ENCODE results near the gene ANTXRL. TPM values are rescaled to one million over a fixed set of nuclear protein-coding genes. Genes with fewer than 3 reads are reported as not detected.
"Not testable (repeated sequence)": the region's sequence is repeated elsewhere in the genome, so short reads cannot be mapped to it uniquely, and the experiment has no call there.

Gene ANTXRL
- polyA plus RNA-seq, 4 donors: 0.01 TPM; not detected in 3

DNA sequence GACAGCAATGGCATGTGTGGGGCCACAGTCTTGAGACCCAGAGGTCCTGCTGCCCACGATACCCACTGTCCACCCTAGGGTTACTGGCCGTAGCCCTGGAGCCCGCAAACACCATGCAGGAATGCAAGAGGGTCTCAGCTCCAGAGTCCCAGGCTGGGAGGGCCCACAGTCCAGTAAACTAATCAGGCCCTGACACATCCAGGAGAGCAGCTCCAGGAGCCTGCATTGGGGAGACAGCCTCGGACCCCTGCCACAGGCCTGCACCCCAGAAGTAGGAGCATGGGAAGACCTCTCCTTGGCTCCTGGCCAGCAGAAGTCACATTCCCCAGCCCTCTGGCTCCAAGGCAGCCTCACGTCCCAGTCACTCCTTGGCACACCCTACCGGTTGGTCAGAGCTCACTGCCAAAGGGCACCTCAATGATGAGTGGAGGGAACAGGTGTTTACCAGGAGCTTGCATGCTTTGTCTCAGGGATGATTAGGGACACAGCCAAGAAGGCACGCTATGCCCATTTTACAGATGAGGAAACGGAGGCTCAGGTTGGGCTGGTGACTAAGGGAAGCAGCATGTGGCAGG, 81.0 kb downstream of the ANTXRL start:
- not testable (repeated sequence) for H3K4me3 ChIP-seq (ENCODE audit: low read depth in 1 of 3, low read length in 3 of 3); H3K27me3 ChIP-seq (ENCODE audit: control insufficient read depth in 3 of 3, insufficient read depth in 3 of 3, low read length in 3 of 3); H3K36me3 ChIP-seq (ENCODE audit: control insufficient read depth in 3 of 3, insufficient read depth in 2 of 3, low read depth in 1 of 3, low read length in 3 of 3); H3K4me1 ChIP-seq (ENCODE audit: control insufficient read depth in 3 of 3, insufficient read depth in 2 of 3, low read depth in 1 of 3, low read length in 2 of 3); H3K27ac ChIP-seq (ENCODE audit: low read depth in 1 of 3, low read length in 2 of 3); FAIRE-seq; DNase-seq; H3K9me3 ChIP-seq (ENCODE audit: control insufficient read depth in 2 of 2, insufficient read depth in 1 of 2, low read depth in 1 of 2, low read length in 1 of 2)
- WGBS, 3 donors: 44 to 77% (median 57%) methylated on average over 4 to 6 of the region's 8 CpGs

DNA sequence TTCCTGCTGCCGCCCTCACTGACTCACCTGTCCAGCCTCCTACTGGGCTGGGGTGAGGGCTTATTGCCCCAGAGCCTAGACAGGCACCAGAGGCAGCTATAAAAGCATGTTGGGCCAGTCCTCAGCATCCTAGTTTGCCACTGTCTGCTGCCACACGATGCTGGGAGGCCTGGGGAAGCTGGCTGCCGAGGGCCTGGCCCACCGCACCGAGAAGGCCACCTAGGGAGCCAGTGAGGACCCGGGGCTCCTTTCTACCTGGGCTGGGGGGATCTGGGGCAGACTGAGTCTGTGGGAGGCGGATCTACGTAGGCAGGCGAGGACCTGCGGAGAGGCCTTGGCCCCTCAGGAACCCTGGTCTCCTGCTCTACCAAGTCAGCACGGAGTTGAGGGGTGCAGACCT, 82.2 kb downstream of the ANTXRL start:
- 83 to 91% (median 87%) methylated on average over 6 to 10 of the region's 11 CpGs for WGBS, 3 donors
- H3K4me1 ChIP-seq (ENCODE audit: control insufficient read depth in 3 of 3, insufficient read depth in 2 of 3, low read depth in 1 of 3, low read length in 2 of 3); H3K27me3 ChIP-seq (ENCODE audit: control insufficient read depth in 3 of 3, insufficient read depth in 3 of 3, low read length in 3 of 3); H3K36me3 ChIP-seq (ENCODE audit: control insufficient read depth in 3 of 3, insufficient read depth in 2 of 3, low read depth in 1 of 3, low read length in 3 of 3); FAIRE-seq; H3K4me3 ChIP-seq (ENCODE audit: low read depth in 1 of 3, low read length in 3 of 3); H3K9me3 ChIP-seq (ENCODE audit: control insufficient read depth in 2 of 2, insufficient read depth in 1 of 2, low read depth in 1 of 2, low read length in 1 of 2); DNase-seq; H3K27ac ChIP-seq (ENCODE audit: low read depth in 1 of 3, low read length in 2 of 3): not testable (repeated sequence)

DNA sequence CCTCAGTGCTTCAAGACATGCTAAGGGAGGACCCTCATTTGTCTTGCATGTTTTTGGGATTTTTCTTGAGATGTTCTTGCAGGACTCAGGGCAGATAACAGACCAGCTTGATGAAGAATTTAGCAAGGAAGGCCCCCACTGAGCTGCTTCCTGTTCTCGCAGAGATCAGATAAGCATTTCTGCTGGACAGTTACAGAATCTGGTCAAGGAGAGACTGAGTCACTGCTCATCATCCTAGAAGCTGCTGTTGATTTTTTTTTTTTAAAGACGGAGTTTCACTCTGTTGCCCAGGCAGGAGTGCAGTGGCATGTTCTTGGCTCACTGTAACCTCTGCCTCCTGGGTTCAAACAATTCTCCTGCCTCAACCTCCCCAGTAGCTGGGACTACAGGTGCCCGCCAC, 87.6 kb downstream of the ANTXRL start:
- FAIRE-seq: not testable (repeated sequence)

DNA sequence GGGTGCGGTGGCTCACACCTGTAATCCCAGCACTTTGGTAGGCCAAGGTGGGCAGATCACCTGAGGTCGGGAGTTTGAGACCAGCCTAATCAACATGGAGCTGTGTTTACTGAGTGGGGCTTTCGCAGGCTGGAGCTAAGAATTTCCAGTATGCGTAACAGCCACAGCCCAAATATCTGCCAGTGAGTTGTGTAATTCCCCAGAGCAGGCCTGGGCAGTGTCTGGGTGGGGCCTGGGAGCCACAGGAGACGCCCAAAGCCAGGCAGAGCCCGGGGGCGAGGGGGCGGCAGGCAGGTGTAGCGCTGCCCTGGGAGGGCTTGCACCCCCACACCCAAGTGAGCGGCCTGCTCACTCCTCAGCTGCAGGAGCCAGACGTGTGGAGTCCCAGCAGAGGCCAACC, 88.6 kb downstream of the ANTXRL start, which contains the start of gene ANXA8L1:
ANXA8L1 (plus strand) TSS at position 371 of the 400 bp plus-strand sequence. CDS start 76 bp downstream, outside the sequence.
- not testable (repeated sequence) for H3K27me3 ChIP-seq (ENCODE audit: control insufficient read depth in 3 of 3, insufficient read depth in 3 of 3, low read length in 3 of 3); H3K36me3 ChIP-seq (ENCODE audit: control insufficient read depth in 3 of 3, insufficient read depth in 2 of 3, low read depth in 1 of 3, low read length in 3 of 3); H3K4me1 ChIP-seq (ENCODE audit: control insufficient read depth in 3 of 3, insufficient read depth in 2 of 3, low read depth in 1 of 3, low read length in 2 of 3); FAIRE-seq; H3K9me3 ChIP-seq (ENCODE audit: control insufficient read depth in 2 of 2, insufficient read depth in 1 of 2, low read depth in 1 of 2, low read length in 1 of 2); H3K27ac ChIP-seq (ENCODE audit: low read depth in 1 of 3, low read length in 2 of 3); H3K4me3 ChIP-seq (ENCODE audit: low read depth in 1 of 3, low read length in 3 of 3); DNase-seq
- WGBS, 3 donors: 82 to 100% (median 90%) methylated on average over 2 to 9 of the region's 11 CpGs

More for the DNA sequence above, 87.6 kb downstream of the ANTXRL start:
- 77 to 95% (median 84%) methylated on average over 2 of the region's 3 CpGs for WGBS, 3 donors
- not testable (repeated sequence) for H3K27ac ChIP-seq (ENCODE audit: low read depth in 1 of 3, low read length in 2 of 3); H3K36me3 ChIP-seq (ENCODE audit: control insufficient read depth in 3 of 3, insufficient read depth in 2 of 3, low read depth in 1 of 3, low read length in 3 of 3); H3K4me1 ChIP-seq (ENCODE audit: control insufficient read depth in 3 of 3, insufficient read depth in 2 of 3, low read depth in 1 of 3, low read length in 2 of 3); H3K27me3 ChIP-seq (ENCODE audit: control insufficient read depth in 3 of 3, insufficient read depth in 3 of 3, low read length in 3 of 3); DNase-seq; H3K9me3 ChIP-seq (ENCODE audit: control insufficient read depth in 2 of 2, insufficient read depth in 1 of 2, low read depth in 1 of 2, low read length in 1 of 2); H3K4me3 ChIP-seq (ENCODE audit: low read depth in 1 of 3, low read length in 3 of 3)

DNA sequence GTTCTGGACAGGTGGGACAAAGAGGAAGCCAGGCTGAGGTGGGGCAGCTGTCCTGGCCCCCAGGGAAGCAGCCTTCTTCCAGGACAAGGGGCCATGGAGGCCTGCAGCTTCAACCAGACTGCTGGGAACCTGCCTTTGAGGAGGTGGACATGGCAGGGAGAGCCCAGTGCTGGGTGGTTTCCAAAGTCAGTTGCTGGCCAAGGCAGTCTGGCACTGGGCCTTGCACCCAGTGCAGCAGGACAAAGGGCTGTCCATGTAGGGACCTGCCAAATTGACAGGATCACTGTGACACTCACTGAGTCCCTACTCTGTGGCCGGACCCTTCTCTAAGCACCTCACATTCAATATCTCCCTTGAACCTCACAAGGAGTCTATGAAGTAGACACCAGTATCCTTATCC, 90.2 kb downstream of the ANTXRL start:
- H3K4me3 ChIP-seq (ENCODE audit: low read depth in 1 of 3, low read length in 3 of 3); FAIRE-seq; H3K27ac ChIP-seq (ENCODE audit: low read depth in 1 of 3, low read length in 2 of 3); H3K9me3 ChIP-seq (ENCODE audit: control insufficient read depth in 2 of 2, insufficient read depth in 1 of 2, low read depth in 1 of 2, low read length in 1 of 2); H3K27me3 ChIP-seq (ENCODE audit: control insufficient read depth in 3 of 3, insufficient read depth in 3 of 3, low read length in 3 of 3); H3K4me1 ChIP-seq (ENCODE audit: control insufficient read depth in 3 of 3, insufficient read depth in 2 of 3, low read depth in 1 of 3, low read length in 2 of 3); H3K36me3 ChIP-seq (ENCODE audit: control insufficient read depth in 3 of 3, insufficient read depth in 2 of 3, low read depth in 1 of 3, low read length in 3 of 3); DNase-seq: not testable (repeated sequence)
- WGBS, 3 donors: no CpG with 5 or more reads among the region's 1 CpG

DNA sequence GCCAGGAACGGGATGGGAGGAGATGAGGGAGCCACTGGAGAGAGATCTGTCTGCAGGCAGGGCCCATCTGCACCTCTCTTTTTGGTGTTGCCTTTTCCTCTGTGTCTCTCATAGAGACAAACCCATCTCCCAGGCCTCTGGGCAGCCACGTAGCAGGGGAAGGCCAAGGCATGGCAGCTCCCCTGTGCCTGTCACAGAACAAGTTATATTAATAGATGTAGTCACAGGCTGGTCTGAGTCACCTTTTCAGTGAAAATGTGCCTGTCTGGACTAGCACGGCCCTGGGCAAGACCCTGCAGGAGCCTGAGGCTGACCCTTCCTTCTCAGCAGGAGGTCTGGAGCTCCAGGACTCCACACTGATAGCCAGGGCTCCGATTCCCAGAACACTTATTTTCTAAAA, 90.9 kb downstream of the ANTXRL start:
- not testable (repeated sequence) for H3K36me3 ChIP-seq (ENCODE audit: control insufficient read depth in 3 of 3, insufficient read depth in 2 of 3, low read depth in 1 of 3, low read length in 3 of 3); H3K27me3 ChIP-seq (ENCODE audit: control insufficient read depth in 3 of 3, insufficient read depth in 3 of 3, low read length in 3 of 3); DNase-seq; H3K27ac ChIP-seq (ENCODE audit: low read depth in 1 of 3, low read length in 2 of 3); H3K9me3 ChIP-seq (ENCODE audit: control insufficient read depth in 2 of 2, insufficient read depth in 1 of 2, low read depth in 1 of 2, low read length in 1 of 2); FAIRE-seq; H3K4me3 ChIP-seq (ENCODE audit: low read depth in 1 of 3, low read length in 3 of 3); H3K4me1 ChIP-seq (ENCODE audit: control insufficient read depth in 3 of 3, insufficient read depth in 2 of 3, low read depth in 1 of 3, low read length in 2 of 3)
- 75 to 80% methylated on average over 1 of the region's 4 CpGs; no CpG with 5 or more reads in 1 of the 3 donors for WGBS, 3 donors

DNA sequence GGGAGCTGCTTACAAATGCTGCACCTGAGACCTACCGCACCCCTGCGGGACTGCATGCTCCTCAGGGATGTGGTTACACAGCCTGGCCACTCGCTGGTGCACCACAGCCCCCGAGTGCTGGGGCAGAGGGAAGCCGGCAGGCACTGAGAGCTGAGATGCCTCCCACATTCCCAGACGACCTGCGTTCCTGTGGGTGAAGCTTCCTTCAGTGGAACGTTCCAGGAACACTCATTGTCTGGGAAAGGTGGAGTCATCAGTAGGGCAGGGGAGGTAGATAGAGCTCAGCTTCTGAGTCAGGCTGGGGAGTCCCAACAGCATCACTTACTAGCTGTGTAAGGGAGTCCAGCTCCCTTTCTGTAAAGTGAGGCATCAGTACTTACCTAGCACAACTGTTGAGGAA, 91.3 kb downstream of the ANTXRL start:
- 20 to 56% methylated on average over 1 to 8 of the region's 8 CpGs; no CpG with 5 or more reads in 1 of the 3 donors for WGBS, 3 donors
- FAIRE-seq; H3K27me3 ChIP-seq (ENCODE audit: control insufficient read depth in 3 of 3, insufficient read depth in 3 of 3, low read length in 3 of 3); DNase-seq; H3K27ac ChIP-seq (ENCODE audit: low read depth in 1 of 3, low read length in 2 of 3); H3K9me3 ChIP-seq (ENCODE audit: control insufficient read depth in 2 of 2, insufficient read depth in 1 of 2, low read depth in 1 of 2, low read length in 1 of 2); H3K36me3 ChIP-seq (ENCODE audit: control insufficient read depth in 3 of 3, insufficient read depth in 2 of 3, low read depth in 1 of 3, low read length in 3 of 3); H3K4me3 ChIP-seq (ENCODE audit: low read depth in 1 of 3, low read length in 3 of 3); H3K4me1 ChIP-seq (ENCODE audit: control insufficient read depth in 3 of 3, insufficient read depth in 2 of 3, low read depth in 1 of 3, low read length in 2 of 3): not testable (repeated sequence)

DNA sequence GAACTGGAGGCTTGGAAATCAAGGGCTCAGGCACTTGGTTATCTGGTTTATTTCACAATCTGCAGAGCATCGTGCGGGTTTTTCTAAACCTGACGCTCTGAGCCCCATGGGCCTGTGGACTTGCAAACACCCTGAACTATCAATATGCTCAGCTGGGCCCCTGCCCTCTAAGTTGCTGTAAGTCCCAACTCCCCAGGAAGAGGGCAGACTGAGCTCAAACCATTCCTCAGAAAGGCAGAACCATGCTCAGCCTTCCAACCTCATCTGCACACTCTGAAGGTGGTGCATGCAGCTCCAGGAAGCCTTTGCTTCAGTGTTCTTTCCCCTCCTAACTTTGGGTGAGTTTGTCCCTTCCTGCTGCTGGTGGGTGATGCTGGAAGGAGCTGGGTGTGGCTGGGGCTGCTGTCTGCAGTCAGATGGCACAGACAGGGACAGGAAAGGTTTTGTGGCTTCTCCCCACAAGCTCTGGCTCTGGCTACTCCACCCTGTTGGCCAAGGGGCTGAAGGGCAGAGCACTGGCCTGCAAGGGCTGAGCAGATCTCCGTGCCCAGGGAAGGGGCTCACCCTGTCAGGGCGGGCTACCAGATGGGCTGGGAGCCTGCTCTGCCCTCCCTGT, 92.5 kb downstream of the ANTXRL start:
- not testable (repeated sequence) for H3K27me3 ChIP-seq (ENCODE audit: control insufficient read depth in 3 of 3, insufficient read depth in 3 of 3, low read length in 3 of 3); H3K27ac ChIP-seq (ENCODE audit: low read depth in 1 of 3, low read length in 2 of 3); H3K36me3 ChIP-seq (ENCODE audit: control insufficient read depth in 3 of 3, insufficient read depth in 2 of 3, low read depth in 1 of 3, low read length in 3 of 3); DNase-seq; H3K4me3 ChIP-seq (ENCODE audit: low read depth in 1 of 3, low read length in 3 of 3); FAIRE-seq; H3K4me1 ChIP-seq (ENCODE audit: control insufficient read depth in 3 of 3, insufficient read depth in 2 of 3, low read depth in 1 of 3, low read length in 2 of 3); H3K9me3 ChIP-seq (ENCODE audit: control insufficient read depth in 2 of 2, insufficient read depth in 1 of 2, low read depth in 1 of 2, low read length in 1 of 2)
- WGBS, 3 donors: 52 to 80% methylated on average over 1 to 2 of the region's 5 CpGs; no CpG with 5 or more reads in 1 of the 3 donors
